GM19023 (cell line): ENCODE data around the gene ZFP36.
A peak's percentile ranks its signal among the peaks of the same experiment; 100 is the strongest.

Experiments
- ATAC-seq: cut with Tn5 transposase; IDR thresholded peaks from one replicate; pipeline ENCODE4 v1.9.1; 2021; ENCODE audit warnings: mild to moderate bottlenecking, moderate library complexity; ENCODE audit not compliant: unreplicated experiment

Gene ZFP36

GRCh38 chr19:39405958-39406655 lies 540 bp upstream of the ZFP36 start:
- no peak for ATAC-seq

- ATAC-seq: no peak
Measured at GRCh38 chr19:39407410-39407659, 688 bp downstream of the ZFP36 start.

DNA sequence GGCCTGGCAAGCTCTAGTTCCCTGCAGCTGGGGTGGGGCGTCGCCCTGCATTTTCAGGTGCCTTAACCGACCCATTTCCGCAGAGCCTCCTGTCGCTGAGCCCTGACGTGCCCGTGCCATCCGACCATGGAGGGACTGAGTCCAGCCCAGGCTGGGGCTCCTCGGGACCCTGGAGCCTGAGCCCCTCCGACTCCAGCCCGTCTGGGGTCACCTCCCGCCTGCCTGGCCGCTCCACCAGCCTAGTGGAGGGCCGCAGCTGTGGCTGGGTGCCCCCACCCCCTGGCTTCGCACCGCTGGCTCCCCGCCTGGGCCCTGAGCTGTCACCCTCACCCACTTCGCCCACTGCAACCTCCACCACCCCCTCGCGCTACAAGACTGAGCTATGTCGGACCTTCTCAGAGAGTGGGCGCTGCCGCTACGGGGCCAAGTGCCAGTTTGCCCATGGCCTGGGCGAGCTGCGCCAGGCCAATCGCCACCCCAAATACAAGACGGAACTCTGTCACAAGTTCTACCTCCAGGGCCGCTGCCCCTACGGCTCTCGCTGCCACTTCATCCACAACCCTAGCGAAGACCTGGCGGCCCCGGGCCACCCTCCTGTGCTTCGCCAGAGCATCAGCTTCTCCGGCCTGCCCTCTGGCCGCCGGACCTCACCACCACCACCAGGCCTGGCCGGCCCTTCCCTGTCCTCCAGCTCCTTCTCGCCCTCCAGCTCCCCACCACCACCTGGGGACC lies 1.2 kb downstream of the ZFP36 start:
- ATAC-seq: no peak

DNA sequence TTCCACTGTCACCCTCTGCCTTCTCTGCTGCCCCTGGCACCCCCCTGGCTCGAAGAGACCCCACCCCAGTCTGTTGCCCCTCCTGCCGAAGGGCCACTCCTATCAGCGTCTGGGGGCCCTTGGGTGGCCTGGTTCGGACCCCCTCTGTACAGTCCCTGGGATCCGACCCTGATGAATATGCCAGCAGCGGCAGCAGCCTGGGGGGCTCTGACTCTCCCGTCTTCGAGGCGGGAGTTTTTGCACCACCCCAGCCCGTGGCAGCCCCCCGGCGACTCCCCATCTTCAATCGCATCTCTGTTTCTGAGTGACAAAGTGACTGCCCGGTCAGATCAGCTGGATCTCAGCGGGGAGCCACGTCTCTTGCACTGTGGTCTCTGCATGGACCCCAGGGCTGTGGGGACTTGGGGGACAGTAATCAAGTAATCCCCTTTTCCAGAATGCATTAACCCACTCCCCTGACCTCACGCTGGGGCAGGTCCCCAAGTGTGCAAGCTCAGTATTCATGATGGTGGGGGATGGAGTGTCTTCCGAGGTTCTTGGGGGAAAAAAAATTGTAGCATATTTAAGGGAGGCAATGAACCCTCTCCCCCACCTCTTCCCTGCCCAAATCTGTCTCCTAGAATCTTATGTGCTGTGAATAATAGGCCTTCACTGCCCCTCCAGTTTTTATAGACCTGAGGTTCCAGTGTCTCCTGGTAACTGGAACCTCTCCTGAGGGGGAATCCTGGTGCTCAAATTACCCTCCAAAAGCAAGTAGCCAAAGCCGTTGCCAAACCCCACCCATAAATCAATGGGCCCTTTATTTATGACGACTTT lies 2.0 kb downstream of the ZFP36 start:
- no peak for ATAC-seq

- no peak for ATAC-seq
Measured at GRCh38 chr19:39409208-39410016, 2.8 kb downstream of the ZFP36 start.

- ATAC-seq: no peak
Measured at GRCh38 chr19:39410017-39410830, 3.6 kb downstream of the ZFP36 start.

GRCh38 chr19:39410831-39411080 lies 4.1 kb downstream of the ZFP36 start:
- ATAC-seq: no peak

DNA sequence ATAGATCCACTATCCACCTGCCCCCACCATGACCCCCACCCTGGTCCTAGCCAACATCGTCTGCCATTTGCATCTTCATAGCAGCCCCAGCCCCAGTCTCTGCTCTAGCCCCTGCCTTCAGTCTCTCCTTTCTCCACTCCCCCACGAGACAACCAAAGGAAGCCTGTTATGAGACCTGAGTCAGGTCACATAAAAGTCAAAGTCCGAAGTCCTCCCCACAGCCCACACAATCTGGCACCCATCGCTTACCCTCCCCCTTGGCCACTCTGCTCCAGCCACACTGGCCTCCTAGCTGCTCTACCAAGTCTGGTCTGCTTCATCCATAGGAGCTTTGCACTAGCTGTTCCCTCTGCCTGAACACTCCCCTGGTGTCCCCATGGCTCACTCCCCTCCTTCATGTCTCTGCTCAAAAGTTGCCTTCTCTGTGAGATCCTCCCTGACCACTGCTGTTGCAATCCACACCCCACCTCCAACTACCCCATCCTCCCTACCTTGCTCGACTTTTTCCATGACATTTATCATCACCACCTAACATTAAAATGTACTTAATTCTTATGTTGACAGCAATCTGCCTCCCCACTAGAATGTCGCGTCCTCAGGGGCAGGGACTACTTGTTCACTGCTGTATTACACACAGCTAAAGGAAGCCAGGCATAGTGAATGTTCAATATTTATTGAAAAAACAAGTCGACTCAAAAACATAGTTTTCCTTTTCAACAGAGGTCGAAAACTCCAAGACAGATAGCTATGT lies 4.6 kb downstream of the ZFP36 start:
- no peak for ATAC-seq

DNA sequence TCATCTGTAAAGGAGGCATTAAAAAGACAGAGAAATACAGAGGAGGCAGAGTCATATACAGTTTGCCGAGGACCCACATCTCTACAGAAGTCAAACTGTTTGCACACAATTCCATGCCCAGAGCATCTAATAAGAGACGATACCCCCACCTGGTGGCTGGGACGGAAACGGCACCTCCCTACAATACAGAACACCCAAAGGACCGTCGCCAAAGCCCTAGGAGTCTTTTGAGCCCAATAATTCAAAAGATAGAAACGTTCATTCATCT lies 5.1 kb downstream of the ZFP36 start:
- ATAC-seq: peak; percentile 22

DNA sequence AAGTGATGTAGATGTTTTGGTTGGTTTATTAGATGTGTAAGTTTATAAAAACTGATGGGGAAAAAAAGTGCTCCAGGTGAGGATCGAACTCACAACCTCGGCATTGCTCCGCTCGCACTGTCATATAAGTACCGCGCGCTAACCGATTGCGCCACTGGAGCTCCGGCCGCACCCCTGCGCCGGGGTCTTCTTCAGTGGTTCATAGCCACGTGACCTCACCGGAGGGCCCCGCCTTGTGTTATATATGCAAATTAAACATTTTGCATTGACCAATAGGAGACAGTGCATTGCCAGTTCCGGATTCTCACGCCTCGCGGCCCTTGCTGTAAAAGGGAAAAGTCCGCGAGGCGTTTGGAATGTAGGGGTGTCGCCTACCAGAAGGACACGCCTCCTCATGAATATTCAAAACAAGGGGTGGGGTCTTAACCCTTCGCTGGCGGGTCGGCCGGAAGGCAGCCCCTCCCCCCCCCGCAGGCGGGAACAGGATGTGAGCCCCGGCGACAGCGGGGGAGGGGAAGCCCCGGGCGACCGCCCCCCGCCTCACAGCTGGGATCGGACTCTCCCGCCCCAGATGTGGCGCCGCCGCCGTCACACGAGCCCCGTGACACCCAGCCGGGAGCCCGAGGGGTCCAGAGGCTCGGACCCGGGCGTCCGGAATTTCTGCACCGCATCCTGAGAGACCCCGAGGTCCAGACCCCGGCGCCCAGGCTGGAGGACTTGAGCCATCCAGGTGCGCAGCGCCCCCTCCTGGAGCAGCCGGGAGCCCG lies 5.6 kb downstream of the ZFP36 start, which contains the start of gene PLEKHG2:
PLEKHG2 (plus strand) TSS at position 570 of the 767 bp plus-strand sequence. CDS start 1,418 bp downstream, outside the sequence.
- ATAC-seq: peak; percentile 51

GRCh38 chr19:39412867-39413271 lies 6.2 kb downstream of the ZFP36 start:
- no peak for ATAC-seq

DNA sequence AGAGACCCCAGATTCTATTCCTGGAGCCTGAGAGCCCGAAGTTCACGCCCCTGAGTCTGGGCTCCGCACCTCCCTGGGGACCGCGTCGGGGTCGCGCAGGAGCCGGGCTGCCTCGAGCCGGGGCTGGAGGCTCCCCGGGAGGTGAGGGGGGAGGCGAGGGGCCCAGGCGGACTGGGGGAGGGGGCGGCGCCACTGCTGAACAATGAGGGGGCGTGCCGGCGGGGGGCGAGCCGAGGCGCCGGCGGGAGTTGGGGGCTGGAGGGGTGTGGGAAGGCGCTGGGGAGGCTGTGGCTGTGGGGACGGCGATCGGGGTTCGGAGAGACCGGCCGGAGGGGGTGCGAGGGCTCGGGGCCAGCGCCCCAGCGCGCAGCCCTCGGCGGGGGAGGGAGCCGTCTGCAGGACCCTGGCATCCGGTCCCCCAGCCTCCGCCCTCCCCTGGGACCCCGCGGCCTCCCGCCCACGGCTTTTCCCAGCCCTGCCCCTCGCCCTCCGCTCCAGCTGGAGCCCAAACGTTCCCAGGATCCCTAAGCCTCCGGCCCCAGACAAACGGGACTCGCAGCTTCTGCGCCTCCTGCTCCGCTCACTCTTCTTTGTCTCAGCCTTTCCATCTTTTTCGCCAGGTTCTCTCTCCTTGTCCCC lies 6.7 kb downstream of the ZFP36 start:
- no peak for ATAC-seq

DNA sequence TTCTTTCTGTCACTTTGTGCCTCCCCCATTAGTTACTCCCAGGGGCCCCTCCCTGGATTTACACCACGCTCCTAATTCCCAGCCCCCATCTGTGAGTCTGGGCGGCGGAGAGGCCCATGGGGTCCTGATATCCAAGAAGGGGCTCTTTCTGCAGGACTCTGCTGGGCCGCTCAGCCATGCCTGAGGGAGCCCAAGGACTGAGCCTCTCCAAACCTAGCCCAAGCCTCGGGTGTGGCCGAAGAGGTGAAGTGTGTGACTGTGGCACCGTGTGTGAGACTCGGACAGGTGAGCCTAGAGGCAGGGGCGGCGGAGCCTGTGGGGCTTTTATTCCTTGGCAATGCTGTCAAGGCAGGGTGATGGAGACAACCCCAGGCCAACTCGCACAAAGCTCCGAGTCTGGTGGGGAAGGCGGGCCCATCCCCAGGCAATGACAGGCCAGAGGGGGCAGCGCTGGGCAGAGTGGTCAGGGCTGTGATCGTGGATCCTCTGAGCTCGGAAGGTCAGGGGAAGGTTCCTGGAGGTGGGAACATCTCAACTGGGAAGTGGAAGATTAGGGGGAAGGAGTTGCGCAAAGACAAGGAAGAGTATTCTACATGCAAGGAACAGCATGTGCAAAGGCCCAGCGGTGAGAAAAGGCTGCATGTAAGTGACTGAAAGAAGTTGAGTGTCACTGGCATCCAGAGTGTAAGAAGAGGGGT lies 7.4 kb downstream of the ZFP36 start:
- ATAC-seq: no peak

DNA sequence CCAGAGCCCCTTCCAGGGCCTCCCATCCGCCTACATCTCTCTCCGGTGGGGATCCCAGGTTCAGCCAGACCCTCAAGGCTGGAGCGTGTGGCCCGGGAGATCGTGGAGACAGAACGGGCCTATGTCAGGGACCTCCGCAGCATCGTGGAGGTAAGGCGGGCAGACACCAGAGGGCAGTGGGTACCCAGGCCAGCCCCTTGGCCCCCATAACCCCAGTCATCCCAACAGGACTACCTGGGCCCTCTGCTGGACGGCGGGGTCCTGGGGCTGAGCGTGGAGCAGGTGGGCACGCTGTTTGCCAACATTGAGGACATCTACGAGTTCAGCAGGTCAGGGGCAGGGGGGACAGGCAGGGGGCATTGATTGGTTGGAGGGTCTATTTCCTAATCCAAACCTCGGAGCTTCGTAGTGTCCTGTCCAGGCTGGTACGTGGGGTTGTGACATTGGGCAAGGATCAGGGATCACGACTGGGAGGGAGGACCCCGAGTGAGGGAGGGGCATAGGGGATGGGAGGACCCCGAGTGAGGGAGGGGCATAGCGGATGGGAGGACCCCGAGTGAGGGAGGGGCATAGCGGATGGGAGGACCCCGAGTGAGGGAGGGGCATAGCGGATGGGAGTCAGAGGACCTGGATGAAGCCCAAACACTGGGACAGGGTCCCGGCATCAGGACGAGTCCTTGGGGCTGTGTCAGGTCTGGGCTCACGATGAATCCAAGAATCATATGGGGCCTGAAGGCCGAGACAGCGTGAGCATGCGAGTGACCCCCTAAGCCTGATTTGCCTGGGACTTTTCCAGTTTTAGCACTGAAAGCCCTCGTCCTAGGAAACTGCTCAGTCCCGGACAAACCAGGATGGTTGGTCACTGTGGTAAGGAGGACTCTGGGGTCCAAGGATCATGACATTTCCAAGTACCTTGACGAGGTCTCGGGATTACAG lies 8.7 kb downstream of the ZFP36 start:
- no peak for ATAC-seq

GRCh38 chr19:39416152-39417120 lies 9.8 kb downstream of the ZFP36 start:
- no peak for ATAC-seq
